ENCODE data around the gene CASP5.

CASP5 gene

GRCh38 chr11:105054723-105055493 is 31.9 kb upstream of the CASP5 start:
- no peak for TF ChIP-seq ZNF558 (tag by site-specific recombination; IDR thresholded peaks at IDR 0.05)
- no peak for TF ChIP-seq PRDM6 (tag by site-specific recombination; IDR thresholded peaks at IDR 0.05)
- no peak for TF ChIP-seq ZBTB8A (tag by site-specific recombination; IDR thresholded peaks at IDR 0.05)
- TF ChIP-seq SCRT2 (tag by site-specific recombination; IDR thresholded peaks at IDR 0.05) = no peak
- TF ChIP-seq ATF2 (tag by site-specific recombination; IDR thresholded peaks at IDR 0.05; ENCODE audit: low read depth) = no peak
- TF ChIP-seq INSM2 (tag by site-specific recombination; IDR thresholded peaks at IDR 0.05) = no peak
- TF ChIP-seq ZNF585B (tag by site-specific recombination; IDR thresholded peaks at IDR 0.05) = no peak
- no peak for TF ChIP-seq ZSCAN4 (tag by site-specific recombination; IDR thresholded peaks at IDR 0.05)
- TF ChIP-seq ZNF544 (tag by site-specific recombination; IDR thresholded peaks at IDR 0.05) = no peak
- TF ChIP-seq ZFP41 (tag by site-specific recombination; IDR thresholded peaks at IDR 0.05; ENCODE audit: borderline replicate concordance) = no peak
- no peak overlapping the region for H3K27ac ChIP-seq (ENCODE audit: extremely low read depth, low read depth, low read length)
- H3K9me3 ChIP-seq (ENCODE audit: control insufficient read depth, insufficient read depth, low read depth, low read length) = no peaks in the 10 kb centered on the region
- no peaks in the 10 kb centered on the region for H3K36me3 ChIP-seq (ENCODE audit: control insufficient read depth in 2 of 2, insufficient read depth in 1 of 2, low read length in 2 of 2)
- no peak overlapping the region for H3K4me3 ChIP-seq (ENCODE audit: low read depth, low read length)
- ChIA-PET CTCF (interaction anchor here (0.6 kb wide), 1 partner anchor 19 kb away, joined by 3 read pairs; no protein-coding TSS in a partner anchor), POLR2A (no interaction called here)
- H3K4me1 ChIP-seq (ENCODE audit: control insufficient read depth, insufficient read depth, low read length) = no peaks in the 10 kb centered on the region

- no peaks in the 10 kb centered on the region for H3K36me3 ChIP-seq (ENCODE audit: control insufficient read depth in 2 of 2, insufficient read depth in 1 of 2, low read length in 2 of 2)
- CTCF ChIA-PET = no interaction called here
- no peak for TF ChIP-seq ZNF621 (tag by site-specific recombination; IDR thresholded peaks at IDR 0.05)
- no peaks in the 10 kb centered on the region for H3K9me3 ChIP-seq (ENCODE audit: control insufficient read depth, insufficient read depth, low read depth, low read length)
- POLR2A ChIA-PET = no interaction called here
- no peak overlapping the region for H3K27ac ChIP-seq (ENCODE audit: extremely low read depth, low read depth, low read length)
- H3K4me1 ChIP-seq (ENCODE audit: control insufficient read depth, insufficient read depth, low read length) = no peaks in the 10 kb centered on the region
- no peak overlapping the region for H3K4me3 ChIP-seq (ENCODE audit: low read depth, low read length)
These were observed 29.5 kb upstream of the CASP5 start for GRCh38 chr11:105052487-105052886.

GRCh38 chr11:105051559-105051958 is 28.6 kb upstream of the CASP5 start:
- Histone ChIP-seq H3K9me3 (ENCODE audit: control insufficient read depth, insufficient read depth, low read depth, low read length) (no peaks in the 10 kb centered on the region), H3K4me3 (ENCODE audit: low read depth, low read length) (no peak overlapping the region), H3K27ac (ENCODE audit: extremely low read depth, low read depth, low read length) (no peak overlapping the region), H3K36me3 (ENCODE audit: control insufficient read depth in 2 of 2, insufficient read depth in 1 of 2, low read length in 2 of 2) (no peaks in the 10 kb centered on the region), H3K4me1 (ENCODE audit: control insufficient read depth, insufficient read depth, low read length) (no peaks in the 10 kb centered on the region)
- ChIA-PET CTCF (interaction anchor here (0.6 kb wide), 1 partner anchor 577 kb away, joined by 3 read pairs; no protein-coding TSS in a partner anchor), POLR2A (no interaction called here)
- TF ChIP-seq ZNF449 (tag by site-specific recombination; IDR thresholded peaks at IDR 0.05) = no peak
- no peak for TF ChIP-seq RBAK (tag by site-specific recombination; IDR thresholded peaks at IDR 0.05)
- TF ChIP-seq ZNF596 (tag by site-specific recombination; IDR thresholded peaks at IDR 0.05) = no peak
- no peak for TF ChIP-seq ZNF292 (tag by site-specific recombination; IDR thresholded peaks at IDR 0.05; ENCODE audit: borderline replicate concordance, low read depth)
- TF ChIP-seq BCL11B (tag by site-specific recombination; IDR thresholded peaks at IDR 0.05; ENCODE audit: low read depth) = no peak
- no peak for TF ChIP-seq ZNF114 (tag by site-specific recombination; IDR thresholded peaks at IDR 0.05)
